H1 (cell line): ENCODE measurements around the gene CACNA2D3. TPM values are rescaled to one million over a fixed set of nuclear protein-coding genes. Genes with fewer than 3 reads are reported as not detected.
A peak's percentile ranks its signal among the peaks of the same experiment; 100 is the strongest.
"Not testable (repeated sequence)": the region's sequence is repeated elsewhere in the genome, so short reads cannot be mapped to it uniquely, and the experiment has no call there.

Experiments
- CTCF ChIA-PET: fragments of 300-600 bp; sonication (Branson Sonifier 250); formaldehyde crosslinking; loops from one replicate; lab custom pipeline; 2021; ENCODE audit not compliant: partially characterized antibody; lab: Charles Lee
- POLR2A ChIA-PET: fragments of 300-600 bp; sonication (Branson Sonifier 250); formaldehyde crosslinking; loops from one replicate; lab custom pipeline; 2021; ENCODE audit warnings: inconsistent platforms; ENCODE audit not compliant: partially characterized antibody; lab: Charles Lee
- DNase-seq, 2 experiments: peaks; one replicate each; pipeline versions ENCODE4 v3.0.0 to v3.0.0-alpha.2; 2010 to 2022; ENCODE audit warnings: low spot score in 2 of 2, low read depth in 1 of 2, mixed read lengths in 1 of 2
- FAIRE-seq: peaks from 2 replicates; lab custom pipeline; 2011; peaks lifted over from hg19 to GRCh38; lab: Jason Lieb, UNC
- H2AFZ ChIP-seq: 2 replicates; pipeline ENCODE4 v1.8.1; 2012; ENCODE audit warnings: low read length, inconsistent platforms
- H2AK5ac ChIP-seq: 2 replicates; pipeline ENCODE4 v1.6.1; 2013; ENCODE audit warnings: low read depth, low read length
- H2BK120ac ChIP-seq: replicated peaks from 2 replicates; pipeline ENCODE3; 2013; ENCODE audit warnings: low read depth, low read length, inconsistent platforms
- H2BK12ac ChIP-seq: 2 replicates; pipeline ENCODE4 v1.6.1; 2013; ENCODE audit warnings: low read depth, low read length
- H2BK15ac ChIP-seq: 2 replicates; pipeline ENCODE4 v1.6.1; 2013; ENCODE audit warnings: low read length
- H2BK20ac ChIP-seq: 2 replicates; pipeline ENCODE4 v1.6.1; 2013; ENCODE audit warnings: low read length
- H2BK5ac ChIP-seq: 2 replicates; pipeline ENCODE4 v1.6.1; 2013; ENCODE audit warnings: low read depth, low read length
- H3K14ac ChIP-seq: 2 replicates; pipeline ENCODE4 v1.6.1; 2013; ENCODE audit warnings: inconsistent platforms; ENCODE audit not compliant: insufficient read length
- H3K18ac ChIP-seq: 2 replicates; pipeline ENCODE4 v1.6.1; 2013; ENCODE audit warnings: low read length; ENCODE audit errors: extremely low read depth
- H3K23ac ChIP-seq: 2 replicates; pipeline ENCODE4 v1.6.1; 2013; ENCODE audit warnings: inconsistent platforms; ENCODE audit not compliant: insufficient read length
- H3K23me2 ChIP-seq: 2 replicates; pipeline ENCODE4 v1.6.1; 2013; ENCODE audit warnings: low read depth, low read length
- H3K27ac ChIP-seq: 2 replicates; pipeline ENCODE4 v1.6.1; 2011; ENCODE audit warnings: low read depth, low read length, inconsistent platforms
- H3K27me3 ChIP-seq, 4 experiments: replicated peaks in 1 of 4; 1 replicate in 1 of 4; 2 replicates in 3 of 4; pipeline versions ENCODE4 v1.6.1 to v1.8.1; 2011 to 2013; ENCODE audit warnings: low read length in 3 of 4, mild to moderate bottlenecking in 3 of 4, inconsistent platforms in 2 of 4, mixed read lengths in 2 of 4, moderate library complexity in 1 of 4; ENCODE audit not compliant: control insufficient read depth in 3 of 4, insufficient read depth in 3 of 4; ENCODE audit errors: extremely low read depth in 1 of 4
- H3K36me3 ChIP-seq, 4 experiments: 2 replicates each; pipeline versions ENCODE4 v1.6.1 to v1.8.1; 2011 to 2013; ENCODE audit warnings: mild to moderate bottlenecking in 4 of 4, low read length in 3 of 4, moderate library complexity in 2 of 4, control low read depth in 1 of 4, inconsistent platforms in 1 of 4; ENCODE audit not compliant: insufficient read depth in 4 of 4, control insufficient read depth in 2 of 4
- H3K4ac ChIP-seq: replicated peaks from 2 replicates; pipeline ENCODE3; 2013; ENCODE audit warnings: low read length, low read depth, mixed read lengths, inconsistent platforms; ENCODE audit not compliant: insufficient read length
- H3K4me1 ChIP-seq, 4 experiments: replicated peaks in 1 of 4; 1 replicate in 1 of 4; 2 replicates in 3 of 4; pipeline versions ENCODE4 v1.6.1 to v1.8.1; 2011 to 2013; ENCODE audit warnings: low read length in 3 of 4, inconsistent platforms in 2 of 4, mixed read lengths in 1 of 4; ENCODE audit not compliant: insufficient read depth in 4 of 4, control insufficient read depth in 3 of 4
- H3K4me2 ChIP-seq, 2 experiments: 2 replicates each; pipeline versions ENCODE4 v1.6.1 to v1.8.1; 2011 to 2013; ENCODE audit warnings: low read depth in 2 of 2, low read length in 2 of 2, control low read depth in 1 of 2, inconsistent platforms in 1 of 2, mild to moderate bottlenecking in 1 of 2; ENCODE audit not compliant: insufficient read depth in 1 of 2
- H3K4me3 ChIP-seq, 4 experiments: fragments of 200-600, 300-600 bp in 1 of 4; sonication (generic), shearing (Covaris generic), sonication (Bioruptor Twin) in 1 of 4; 2 replicates each; pipeline versions ENCODE4 v1.5.1 to v1.8.1; 2011 to 2016; ENCODE audit warnings: low read length in 4 of 4, low read depth in 3 of 4, control low read depth in 2 of 4, inconsistent platforms in 2 of 4, mild to moderate bottlenecking in 2 of 4, mixed read lengths in 1 of 4, moderate library complexity in 1 of 4; ENCODE audit not compliant: insufficient read depth in 2 of 4; ENCODE audit errors: extremely low read depth in 1 of 4
- H3K56ac ChIP-seq: replicated peaks from 2 replicates; pipeline ENCODE3; 2013; ENCODE audit warnings: low read depth, mild to moderate bottlenecking, mixed read lengths, low read length, inconsistent platforms; ENCODE audit not compliant: insufficient read length
- H3K79me1 ChIP-seq: 2 replicates; pipeline ENCODE4 v1.6.1; 2013; ENCODE audit warnings: low read depth, low read length, control low read depth
- H3K79me2 ChIP-seq, 2 experiments: 2 replicates each; pipeline versions ENCODE4 v1.6.1 to v1.8.1; 2012 to 2013; ENCODE audit warnings: low read length in 2 of 2, mild to moderate bottlenecking in 2 of 2, inconsistent platforms in 1 of 2; ENCODE audit not compliant: insufficient read depth in 2 of 2, control insufficient read depth in 1 of 2
- H3K9ac ChIP-seq, 4 experiments: replicated peaks in 1 of 4; 1 replicate in 1 of 4; 2 replicates in 3 of 4; pipeline versions ENCODE4 v1.6.1 to v1.8.1; 2011 to 2013; ENCODE audit warnings: low read depth in 3 of 4, low read length in 3 of 4, control low read depth in 2 of 4, mild to moderate bottlenecking in 2 of 4, moderate library complexity in 2 of 4, inconsistent platforms in 1 of 4; ENCODE audit errors: extremely low read depth in 1 of 4
- H3K9me3 ChIP-seq, 2 experiments: 2 replicates each; pipeline versions ENCODE4 v1.6.1 to v1.8.1; 2012 to 2013; ENCODE audit warnings: mild to moderate bottlenecking in 2 of 2, moderate library complexity in 2 of 2, control low read depth in 1 of 2, inconsistent platforms in 1 of 2, low read depth in 1 of 2, low read length in 1 of 2, mixed read lengths in 1 of 2; ENCODE audit not compliant: insufficient read depth in 2 of 2
- H4K20me1 ChIP-seq, 2 experiments: replicated peaks in 1 of 2; 2 replicates each; pipeline versions ENCODE3 to v1.8.1; 2011 to 2013; ENCODE audit warnings: inconsistent platforms in 2 of 2, low read length in 2 of 2, mild to moderate bottlenecking in 1 of 2; ENCODE audit not compliant: insufficient read depth in 2 of 2, control insufficient read depth in 1 of 2
- H4K5ac ChIP-seq: 2 replicates; pipeline ENCODE4 v1.6.1; 2013; ENCODE audit warnings: low read length, low read depth, mixed read lengths, inconsistent platforms; ENCODE audit not compliant: insufficient read length
- H4K8ac ChIP-seq: 2 replicates; pipeline ENCODE4 v1.8.0; 2013; ENCODE audit warnings: mild to moderate bottlenecking, moderate library complexity, low read length, inconsistent platforms; ENCODE audit not compliant: insufficient read depth; ENCODE audit errors: extremely low read depth
- H4K91ac ChIP-seq: replicated peaks from 2 replicates; pipeline ENCODE3; 2013; ENCODE audit warnings: low read length, mixed read lengths, inconsistent platforms; ENCODE audit not compliant: insufficient read length
- POLR2A ChIP-seq, 2 experiments: IDR thresholded peaks; 1 replicate in 1 of 2; 2 replicates in 1 of 2; pipeline ENCODE4 v1.6.1; 2011; ENCODE audit warnings: low read depth in 2 of 2, low read length in 2 of 2, mild to moderate bottlenecking in 2 of 2; ENCODE audit errors: control extremely low read depth in 1 of 2
- POLR2AphosphoS5 ChIP-seq: IDR thresholded peaks from 2 replicates; pipeline ENCODE4 v1.6.1; 2011; ENCODE audit warnings: low read depth, low read length
- WGBS, 2 experiments: shearing (Covaris generic) in 1 of 2; methylation state at CpG; one replicate each; pipeline versions ENCODE4 v1.1.6 to v1.1.7; 2013 to 2015; ENCODE audit warnings: low lambda C conversion rate in 2 of 2, mixed read lengths in 2 of 2, inconsistent platforms in 1 of 2, low coverage in 1 of 2, missing lambda C conversion rate in 1 of 2; ENCODE audit not compliant: insufficient replicate concordance in 2 of 2, insufficient coverage in 1 of 2, insufficient read length in 1 of 2; ENCODE audit errors: extremely low coverage in 1 of 2, missing lambda C conversion rate in 1 of 2; 5-methylcytosine and 5-hydroxymethylcytosine counted together
- polyA plus RNA-seq, 7 experiments: library from polyadenylated mRNA; depleted of rRNA in 3 of 7; stranded (reverse) in 5 of 7; unstranded in 2 of 7; fragments of >200 nt in 5 of 7; fragments of 200-250 nt in 2 of 7; gene quantifications; 1 replicate in 5 of 7; 2 replicates in 1 of 7; 4 replicates in 1 of 7; pipeline versions ENCODE4 v1.2.1 to v1.2.3, GENCODE V29; 2011 to 2013; ENCODE audit warnings: missing spikeins in 2 of 7, mixed read lengths in 2 of 7
- total RNA-seq: library from RNA; stranded (reverse); fragmentation: NEBNext Ultra II Directional; extraction: Animal tissue kit (Norgen Biotek cat#: 25700); gene quantifications from 2 replicates; pipeline ENCODE4 v1.2.1, GENCODE V29; 2021

CACNA2D3 gene
- total and polyA plus RNA-seq, 2 of the 8 experiments (the other 6 are each of a cell fraction or from before 2014, with no cell fraction given): 1.5 to 1.8 TPM

GRCh38 chr3:54631001-54631400 is 508.6 kb downstream of the CACNA2D3 start:
- not testable (repeated sequence) for FAIRE-seq, H3K4me2 ChIP-seq, H3K27me3 ChIP-seq, H3K18ac ChIP-seq, H3K9ac ChIP-seq, H2BK5ac ChIP-seq, H2BK15ac ChIP-seq, H3K27ac ChIP-seq, H3K4ac ChIP-seq, H4K5ac ChIP-seq, H3K79me2 ChIP-seq, H3K9me3 ChIP-seq, H3K56ac ChIP-seq, H4K91ac ChIP-seq, H2BK120ac ChIP-seq, H3K23me2 ChIP-seq, H2AFZ ChIP-seq, H2BK12ac ChIP-seq, H2AK5ac ChIP-seq, DNase-seq, H4K8ac ChIP-seq, H3K4me3 ChIP-seq, H3K79me1 ChIP-seq, H2BK20ac ChIP-seq, H3K23ac ChIP-seq, H3K14ac ChIP-seq
- POLR2A ChIA-PET: interaction anchor here (0.8 to 7.8 kb wide), 25 partner anchors 7 to 205 kb away, joined by 3 to 87 read pairs (median 6); no protein-coding TSS in a partner anchor
- CTCF ChIA-PET: interaction anchor here (0.6 to 3.0 kb wide), 3 partner anchors 92 to 197 kb away, joined by 3 to 14 read pairs (median 6); no protein-coding TSS in a partner anchor
- peak; percentile 7 to 32; a peak in 1 of 3 replicates for TF ChIP-seq POLR2A (IDR thresholded peaks at IDR 0.05; ENCODE audit: control extremely low read depth in 1 of 2, low read depth in 2 of 2, low read length in 2 of 2)
- TF ChIP-seq POLR2AphosphoS5: peak; percentile 73; the same call in 1 of the 2 replicates
- H3K36me3 ChIP-seq: peaks cover 20 to 41% (median 29%) of the 10 kb centered on the region in 4 experiments
- peaks cover 11% of the 10 kb centered on the region in 2 experiments for H4K20me1 ChIP-seq
- 80% methylated on average over 6 of the region's 6 CpGs; no CpG with 5 or more reads in 1 of the 2 experiments for WGBS, 2 experiments
- peaks cover 4 to 11% (median 7%) of the 10 kb centered on the region in 4 experiments; a peak in 5 of 7 replicates for H3K4me1 ChIP-seq
